B cell (primary cell): ENCODE measurements around the gene BRD1. TPM values are rescaled to one million over a fixed set of nuclear protein-coding genes. Genes with fewer than 3 reads are reported as not detected.

Experiments used
- ATAC-seq: fragments of 200-7000 bp; cut with Tn5 transposase; one replicate; pipeline ENCODE4 v1.10.0; 2021; ENCODE audit warnings: low read depth, mild to moderate bottlenecking, moderate number of reproducible peaks, moderate library complexity
- CTCF ChIA-PET: fragments of 350-600 bp; sonication (Branson Sonifier 250); formaldehyde crosslinking; loops from one replicate; lab custom pipeline; 2021; ENCODE audit warnings: antibody characterized with exemption, inconsistent platforms; lab: Charles Lee
- POLR2A ChIA-PET: fragments of 350-600 bp; sonication (Branson Sonifier 250); formaldehyde crosslinking; loops from one replicate; lab custom pipeline; 2021; ENCODE audit warnings: antibody characterized with exemption; lab: Charles Lee
- DNase-seq: peaks from one replicate; pipeline ENCODE4 v3.0.0; 2013
- H2AFZ ChIP-seq: 2 replicates; pipeline ENCODE4 v1.6.1; 2012; ENCODE audit warnings: mild to moderate bottlenecking, low read depth, low read length; ENCODE audit not compliant: insufficient read depth, poor library complexity, severe bottlenecking
- H3K27ac ChIP-seq, 2 donors: 1 replicate in 1 of 2; 2 replicates in 1 of 2; pipeline ENCODE4 v1.5.1; 2012 to 2013; ENCODE audit warnings: low read length in 2 of 2, mild to moderate bottlenecking in 2 of 2, moderate library complexity in 1 of 2
- H3K27me3 ChIP-seq, 4 experiments: fragments of 200-600 bp in 1 of 4; sonication (generic) in 1 of 4; replicated peaks in 1 of 4; 1 replicate in 2 of 4; 2 replicates in 2 of 4; pipeline versions ENCODE4 v1.6.1 to v1.7.0; 2013 to 2016; ENCODE audit warnings: low read length in 3 of 4, mild to moderate bottlenecking in 2 of 4, mixed read lengths in 1 of 4, moderate library complexity in 1 of 4; ENCODE audit not compliant: insufficient read depth in 4 of 4, control insufficient read depth in 3 of 4; ENCODE audit errors: control extremely low read depth in 1 of 4
- H3K36me3 ChIP-seq, 2 experiments: replicated peaks in 1 of 2; 1 replicate in 1 of 2; 2 replicates in 1 of 2; pipeline versions ENCODE4 v1.6.1 to v1.7.1; 2013; ENCODE audit warnings: low read length in 1 of 2; ENCODE audit not compliant: insufficient read depth in 2 of 2, control insufficient read depth in 1 of 2; ENCODE audit errors: control extremely low read depth in 1 of 2, extremely low read depth in 1 of 2
- H3K4me1 ChIP-seq, 2 donors: fragments of 200-600 bp in 1 of 2; sonication (generic) in 1 of 2; 1 replicate in 1 of 2; 2 replicates in 1 of 2; pipeline versions ENCODE4 v1.5.1 to v1.6.1; 2013 to 2017; ENCODE audit warnings: low read length in 2 of 2; ENCODE audit not compliant: control insufficient read depth in 2 of 2, insufficient read depth in 2 of 2
- H3K4me2 ChIP-seq: replicated peaks from 2 replicates; pipeline ENCODE3; 2012; ENCODE audit warnings: mild to moderate bottlenecking, low read depth, low read length; ENCODE audit not compliant: poor library complexity, severe bottlenecking
- H3K4me3 ChIP-seq, 5 experiments: fragments of 200-600 bp in 1 of 5; sonication (generic) in 1 of 5; 1 replicate in 3 of 5; 2 replicates in 2 of 5; pipeline versions ENCODE4 v1.5.1 to v1.7.0; 2011 to 2016; ENCODE audit warnings: low read length in 4 of 5, mild to moderate bottlenecking in 4 of 5, low read depth in 2 of 5, control low read depth in 1 of 5, moderate library complexity in 1 of 5; ENCODE audit not compliant: insufficient read depth in 1 of 5; ENCODE audit errors: control extremely low read depth in 1 of 5, extremely low read depth in 1 of 5
- H3K79me2 ChIP-seq: fragments of 200-600 bp; sonication (generic); one replicate; pipeline ENCODE4 v1.6.0; 2016; ENCODE audit warnings: low read length; ENCODE audit not compliant: control insufficient read depth, insufficient read depth
- H3K9ac ChIP-seq: fragments of 200-600 bp; sonication (generic); 2 replicates; pipeline ENCODE4 v1.6.1; 2017; ENCODE audit warnings: mild to moderate bottlenecking, low read length, moderate library complexity
- H3K9me3 ChIP-seq, 3 donors: one replicate each; pipeline versions ENCODE4 v1.6.1 to v1.7.1; 2013; ENCODE audit warnings: low read length in 2 of 3; ENCODE audit not compliant: control insufficient read depth in 2 of 3, insufficient read depth in 1 of 3; ENCODE audit errors: control extremely low read depth in 1 of 3
- H4K20me1 ChIP-seq: 2 replicates; pipeline ENCODE4 v1.6.0; 2012; ENCODE audit warnings: mild to moderate bottlenecking, low read length; ENCODE audit not compliant: insufficient read depth, control insufficient read depth, poor library complexity, severe bottlenecking
- H3K27ac Mint-ChIP-seq: one replicate; pipeline ENCODE4 v1.8.0; 2021; ENCODE audit warnings: mixed read lengths
- H3K27me3 Mint-ChIP-seq: one replicate; pipeline ENCODE4 v1.8.0; 2021; ENCODE audit warnings: mixed read lengths
- H3K4me1 Mint-ChIP-seq: one replicate; pipeline ENCODE4 v1.8.0; 2021; ENCODE audit warnings: mixed read lengths
- H3K4me3 Mint-ChIP-seq: one replicate; pipeline ENCODE4 v1.8.0; 2021; ENCODE audit warnings: mixed read lengths
- H3K9me3 Mint-ChIP-seq: one replicate; pipeline ENCODE4 v1.8.0; 2022; ENCODE audit warnings: mixed read lengths; ENCODE audit not compliant: insufficient read depth
- CTCF ChIP-seq: fragments of 200-600 bp; IDR thresholded peaks from one replicate; pipeline ENCODE4 v1.8.0; 2022; ENCODE audit warnings: antibody characterized with exemption, mild to moderate bottlenecking
- EZH2 ChIP-seq: IDR thresholded peaks from 2 replicates; pipeline ENCODE4 v1.6.1; 2012; ENCODE audit warnings: borderline replicate concordance, low read depth, mild to moderate bottlenecking, moderate library complexity, low read length; ENCODE audit not compliant: insufficient read depth, poor library complexity, severe bottlenecking
- WGBS: methylation state at CpG from one replicate; pipeline ENCODE4 v1.1.5; 2013; ENCODE audit warnings: missing lambda C conversion rate; ENCODE audit not compliant: insufficient coverage; 5-methylcytosine and 5-hydroxymethylcytosine counted together
- intact Hi-C: fragments of 100-400 bp; cut with micrococcal nuclease; formaldehyde crosslinking; loops from one replicate; pipeline ENCODE4 v1.10.0; 2022
- polyA plus RNA-seq: library from polyadenylated mRNA; depleted of rRNA; stranded (reverse); fragments of >200 nt; gene quantifications from 2 replicates; pipeline ENCODE4 v1.2.3, GENCODE V29; 2012
- total RNA-seq, 2 donors: library from RNA; stranded (reverse); fragments of 120-200 nt in 1 of 2; gene quantifications; 1 replicate in 1 of 2; 2 replicates in 1 of 2; pipeline versions ENCODE4 v1.2.3 to v1.2.4, GENCODE V29; 2013 to 2022

The BRD1 gene
- total and polyA plus RNA-seq, 2 donors (not counting 1 experiment from before 2014, with no cell fraction given): 16.9 to 73.3 TPM

GRCh38 chr22:49829044-49829853 is 1.6 kb upstream of the BRD1 start:
- H4K20me1 ChIP-seq: peaks cover 27% of the 10 kb centered on the region
- ChIA-PET CTCF (no interaction called here), POLR2A (interaction anchor here (2.1 kb wide), 1 partner anchor 9 kb away, joined by 7 read pairs; no protein-coding TSS in a partner anchor)
- over 99% methylated on average over 10 of the region's 17 CpGs for WGBS
- H3K27ac ChIP-seq: peak overlapping the region; percentile 50 to 64
- peak overlapping the region; percentile 47 for H2AFZ ChIP-seq
- peaks cover 0 to 7% of the 10 kb centered on the region in 2 experiments for H3K36me3 ChIP-seq
- Mint-ChIP-seq H3K9me3 (no peaks in the 10 kb centered on the region), H3K27me3 (peaks cover 9% of the 10 kb centered on the region), H3K4me1 (peaks cover 36% of the 10 kb centered on the region), H3K4me3 (peak overlapping the region; percentile 50), H3K27ac (peak overlapping the region; percentile 66)
- H3K4me2 ChIP-seq: peak overlapping the region; percentile 69
- peak overlapping the region; percentile 48 for H3K9ac ChIP-seq
- H3K27me3 ChIP-seq: peaks cover 0 to 5% (median 0%) of the 10 kb centered on the region in 4 experiments
- H3K9me3 ChIP-seq: peaks cover 0 to 7% (median 0%) of the 10 kb centered on the region in 3 donors
- H3K4me3 ChIP-seq: peak overlapping the region in 4 of 5 experiments; percentile 4 to 44 (median 25)
- H3K4me1 ChIP-seq: peaks cover 43 to 51% of the 10 kb centered on the region in 2 donors
- ATAC-seq: peak; percentile 2
- peaks cover 27% of the 10 kb centered on the region for H3K79me2 ChIP-seq
- no peak for TF ChIP-seq EZH2
- no peak for TF ChIP-seq CTCF
- intact Hi-C loops: loop anchor here (5.0 kb wide), 1 partner anchor 98 kb away; no protein-coding TSS in a partner anchor
- DNase-seq: no peak

GRCh38 chr22:49828599-49828965 is 909 bp upstream of the BRD1 start:
- peaks cover 4% of the 10 kb centered on the region for H3K27me3 Mint-ChIP-seq
- ATAC-seq (no peak), DNase-seq (no peak)
- Histone ChIP-seq H2AFZ (peak overlapping the region; percentile 89), H3K4me1 (peaks cover 43 to 51% of the 10 kb centered on the region in 2 donors), H3K9me3 (peaks cover 0 to 7% (median 0%) of the 10 kb centered on the region in 3 donors), H3K36me3 (peaks cover 0 to 14% of the 10 kb centered on the region in 2 experiments), H4K20me1 (peaks cover 34% of the 10 kb centered on the region), H3K27ac (no peak overlapping the region), H3K4me3 (no peak overlapping the region), H3K4me2 (peak overlapping the region; percentile 93), H3K27me3 (peaks cover 0 to 5% (median 0%) of the 10 kb centered on the region in 4 experiments), H3K9ac (no peak overlapping the region), H3K79me2 (peaks cover 34% of the 10 kb centered on the region)
- TF ChIP-seq CTCF (no peak), EZH2 (no peak)
- H3K27ac Mint-ChIP-seq: peak overlapping the region; percentile 66
- no peaks in the 10 kb centered on the region for H3K9me3 Mint-ChIP-seq
- H3K4me1 Mint-ChIP-seq: peaks cover 43% of the 10 kb centered on the region
- ChIA-PET POLR2A (interaction anchor here (2.1 kb wide), 1 partner anchor 10 kb away, joined by 7 read pairs; no protein-coding TSS in a partner anchor), CTCF (no interaction called here)
- intact Hi-C loops: loop anchor here (5.0 kb wide), 1 partner anchor 99 kb away; no protein-coding TSS in a partner anchor
- peak overlapping the region; percentile 32 for H3K4me3 Mint-ChIP-seq
- 93% methylated on average over 14 of the region's 14 CpGs for WGBS
